CD4-positive, alpha-beta T cell treated with Interleukin-21 for 1 hour (primary cell): ENCODE measurements around the gene HNF1B.

Experiments
- DNase-seq: peaks from one replicate; pipeline ENCODE4 v3.0.0-alpha.2; 2020

HNF1B gene

GRCh38 chr17:37664214-37664613, 80.6 kb downstream of the HNF1B start:
- DNase-seq = no peak

GRCh38 chr17:37662353-37662752, 82.5 kb downstream of the HNF1B start:
- no peak for DNase-seq

- DNase-seq = no peak
Measured at GRCh38 chr17:37661400-37662014, 83.4 kb downstream of the HNF1B start.

- no peak for DNase-seq
Measured at GRCh38 chr17:37659925-37660324, 84.9 kb downstream of the HNF1B start.

- no peak for DNase-seq
Measured at GRCh38 chr17:37657202-37657601, 87.7 kb downstream of the HNF1B start.

GRCh38 chr17:37651849-37652248, 93.0 kb downstream of the HNF1B start:
- DNase-seq = no peak

GRCh38 chr17:37650419-37651003, 94.3 kb downstream of the HNF1B start:
- DNase-seq = no peak

DNA sequence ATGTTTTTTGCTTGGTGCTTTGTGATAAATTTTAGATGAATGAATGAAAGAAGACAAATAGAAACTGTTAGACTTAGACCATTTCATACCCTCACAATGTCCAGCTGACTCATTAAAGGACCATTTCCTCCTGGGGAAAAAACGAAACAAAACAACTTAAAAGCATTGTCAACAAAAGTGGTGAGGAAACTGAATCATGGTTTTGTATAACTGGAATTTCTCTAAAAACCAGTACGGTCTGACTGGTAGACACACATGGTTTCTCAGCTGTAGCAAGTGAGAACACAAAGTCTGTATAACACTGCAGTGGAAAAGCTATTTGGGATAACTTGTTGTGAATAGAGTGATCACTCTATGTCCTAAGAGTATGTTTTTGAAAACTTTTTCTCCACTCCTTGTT, 96.3 kb downstream of the HNF1B start:
- DNase-seq = no peak

- DNase-seq = no peak
Measured at GRCh38 chr17:37647856-37648255, 97.0 kb downstream of the HNF1B start.

GRCh38 chr17:37643869-37644268, 101.0 kb downstream of the HNF1B start:
- DNase-seq = no peak

DNA sequence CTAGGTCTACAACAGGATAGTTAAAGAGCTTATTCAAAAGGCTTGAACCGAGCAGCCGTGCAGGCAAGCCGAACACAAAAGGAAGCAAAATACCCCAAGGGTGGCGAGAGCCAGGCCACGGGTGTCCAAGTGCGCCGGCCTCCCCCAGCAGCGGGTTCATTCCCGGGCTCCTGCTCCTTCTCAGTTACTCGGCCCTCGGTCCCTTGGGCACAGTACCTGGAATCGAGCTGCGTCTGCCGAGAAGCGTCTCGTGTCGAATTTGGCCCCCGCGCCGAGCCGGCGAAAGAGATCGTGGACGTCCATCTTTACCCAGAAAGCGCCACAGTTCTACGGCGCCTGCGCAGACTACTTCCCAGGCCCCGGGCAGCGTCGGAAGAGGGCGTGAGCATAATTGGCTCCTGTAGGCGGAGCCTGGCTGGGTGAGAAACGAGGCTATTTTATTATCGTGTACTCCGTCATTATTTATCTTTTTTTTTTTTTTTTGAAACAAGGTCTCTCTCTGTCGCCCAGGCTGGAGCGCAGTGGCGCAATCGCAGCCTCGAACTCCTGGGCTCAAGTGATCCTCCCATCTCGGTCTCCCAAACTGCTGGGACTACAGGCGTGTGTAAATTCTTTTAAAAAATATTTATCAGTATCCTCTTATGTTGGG, 101.6 kb downstream of the HNF1B start, which contains the start of gene DDX52:
Gene DDX52, minus strand, starts transcription at position 329 of the 649 bp plus-strand sequence. Its CDS starts 26 bp downstream, at position 303.
- peak; percentile 94 for DNase-seq

GRCh38 chr17:37642681-37643080, 102.2 kb downstream of the HNF1B start:
- peak; percentile 16 for DNase-seq

- no peak for DNase-seq
Measured at GRCh38 chr17:37640015-37640414, 104.8 kb downstream of the HNF1B start.

DNA sequence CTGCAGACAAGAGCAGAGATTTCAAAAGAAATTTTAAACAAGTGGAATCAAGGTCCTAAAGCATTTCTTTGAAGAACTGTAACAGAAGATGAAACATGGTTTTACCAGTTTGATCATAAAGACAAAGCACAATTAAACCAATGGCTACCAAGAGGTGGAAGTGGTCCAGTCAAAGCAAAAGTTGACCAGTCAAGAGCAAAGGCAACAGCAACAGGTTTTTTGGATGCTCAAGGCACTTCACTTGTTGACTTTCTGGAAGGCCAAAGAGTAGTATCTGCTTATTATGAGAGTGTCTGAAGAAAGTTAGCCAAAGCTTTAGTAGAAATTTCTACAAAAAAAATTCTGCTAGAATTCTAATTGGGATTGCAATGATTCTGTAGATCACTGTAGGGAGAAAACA, 106.9 kb downstream of the HNF1B start:
- no peak for DNase-seq
